PC-3 (cell line): Measurements from ENCODE around the gene PES1. TPM values are rescaled to one million over a fixed set of nuclear protein-coding genes. Genes with fewer than 3 reads are reported as not detected.

Experiments
- ATAC-seq: fragments of 200-7000 bp; cut with Tn5 transposase; 2 replicates; pipeline ENCODE4 v1.9.1; 2020; ENCODE audit warnings: mild to moderate bottlenecking, moderate library complexity
- BruUV-seq: library from RNA; stranded (reverse); fragments of 400-500 nt; replicated peaks from 2 replicates; lab custom pipeline; 2021; lab: Mats Ljungman, UMichigan
- CTCF ChIA-PET: fragments of 300-600 bp; sonication (Branson Sonifier 250); formaldehyde crosslinking; loops from one replicate; lab custom pipeline; 2022; ENCODE audit warnings: antibody characterized with exemption; lab: Charles Lee
- POLR2A ChIA-PET: fragments of 300-600 bp; sonication (Branson Sonifier 250); formaldehyde crosslinking; loops from one replicate; lab custom pipeline; 2022; ENCODE audit warnings: antibody characterized with exemption; ENCODE audit not compliant: unreplicated experiment; lab: Charles Lee
- DNase-seq: peaks from one replicate; pipeline ENCODE4 v3.0.0-alpha.2; 2015
- H2AFZ ChIP-seq: fragments of 300-600 bp; sonication (generic); 2 replicates; pipeline ENCODE4 v1.6.0; 2016; ENCODE audit warnings: antibody characterized with exemption, low read length
- H3F3A ChIP-seq: fragments of 300-600 bp; sonication (generic); one replicate; pipeline ENCODE4 v1.6.0; 2017; ENCODE audit warnings: antibody characterized with exemption, low read length, control low read depth, mild to moderate bottlenecking; ENCODE audit not compliant: unreplicated experiment
- H3K27ac ChIP-seq: fragments of 300-600 bp; sonication (generic); 2 replicates; pipeline ENCODE4 v1.5.1; 2016; ENCODE audit warnings: mild to moderate bottlenecking, low read length
- H3K27me3 ChIP-seq: fragments of 300-600 bp; sonication (generic); 2 replicates; pipeline ENCODE4 v1.6.1; 2016; ENCODE audit warnings: low read length, mixed read lengths
- H3K36me3 ChIP-seq: fragments of 300-600 bp; sonication (generic); 2 replicates; pipeline ENCODE4 v1.6.1; 2016; ENCODE audit warnings: low read depth, mixed run types, low read length, mixed read lengths
- H3K4me1 ChIP-seq: fragments of 300-600 bp; sonication (generic); 2 replicates; pipeline ENCODE4 v1.5.1; 2016; ENCODE audit warnings: low read length; ENCODE audit not compliant: insufficient read depth
- H3K4me2 ChIP-seq: fragments of 300-600 bp; sonication (generic); 2 replicates; pipeline ENCODE4 v1.6.0; 2016; ENCODE audit warnings: low read length
- H3K4me3 ChIP-seq: fragments of 300-600 bp; sonication (generic); 2 replicates; pipeline ENCODE4 v1.5.1; 2016; ENCODE audit warnings: mild to moderate bottlenecking, low read length, mixed read lengths
- H3K79me2 ChIP-seq: fragments of 300-600 bp; sonication (generic); 2 replicates; pipeline ENCODE4 v1.6.1; 2017; ENCODE audit warnings: low read length, mixed read lengths
- H3K9ac ChIP-seq: fragments of 300-600 bp; sonication (generic); 2 replicates; pipeline ENCODE4 v1.6.0; 2016; ENCODE audit warnings: mild to moderate bottlenecking, low read length
- H3K9me2 ChIP-seq: fragments of 300-600 bp; sonication (generic); replicated peaks from 2 replicates; pipeline ENCODE4 v1.6.1; 2016; ENCODE audit warnings: mixed run types, low read length, mixed read lengths
- H3K9me3 ChIP-seq: fragments of 300-600 bp; sonication (generic); 2 replicates; pipeline ENCODE4 v1.6.1; 2016; ENCODE audit warnings: low read length, mixed read lengths
- H4K20me1 ChIP-seq: fragments of 300-600 bp; sonication (generic); 2 replicates; pipeline ENCODE4 v1.6.1; 2016; ENCODE audit warnings: low read length, mixed read lengths
- CTCF ChIP-seq: fragments of 300-600 bp; sonication (generic); conservative IDR thresholded peaks from 2 replicates; pipeline ENCODE4 v1.5.1; 2017; ENCODE audit warnings: antibody characterized with exemption, low read depth, mild to moderate bottlenecking, low read length
- EZH2 ChIP-seq: fragments of 300-600 bp; sonication (generic); IDR thresholded peaks from one replicate; pipeline ENCODE4 v1.6.1; 2017; ENCODE audit warnings: antibody characterized with exemption, mild to moderate bottlenecking, low read length; ENCODE audit not compliant: unreplicated experiment
- EZH2phosphoT487 ChIP-seq: fragments of 300-600 bp; sonication (generic); IDR thresholded peaks from 2 replicates; pipeline ENCODE4 v1.6.1; 2018; ENCODE audit warnings: mild to moderate bottlenecking, antibody characterized with exemption, low read length, borderline replicate concordance
- intact Hi-C: fragments of 100-400 bp; cut with micrococcal nuclease; formaldehyde crosslinking; loops from 2 replicates; pipeline ENCODE4 v1.9.0; 2023
- total RNA-seq: library from RNA; depleted of rRNA; stranded (reverse); fragments of >200 nt; gene quantifications from 2 replicates; pipeline ENCODE4 v1.2.3, GENCODE V29; 2014

The PES1 gene
- total RNA-seq, 1 experiment from 2014 or later, result 105 TPM

- intact Hi-C loops, result no loop called here
- Histone ChIP-seq H3K9me3 (no peaks in the 10 kb centered on the region), H3K9me2 (no peaks in the 10 kb centered on the region), H3K4me1 (peaks cover 6% of the 10 kb centered on the region), H3K4me3 (no peak overlapping the region), H3K4me2 (no peak overlapping the region), H3K9ac (no peak overlapping the region), H3F3A (no peaks in the 10 kb centered on the region), H3K79me2 (no peaks in the 10 kb centered on the region), H3K27ac (no peak overlapping the region), H2AFZ (no peak overlapping the region), H4K20me1 (no peaks in the 10 kb centered on the region), H3K36me3 (no peaks in the 10 kb centered on the region), H3K27me3 (no peaks in the 10 kb centered on the region)
- TF ChIP-seq EZH2phosphoT487 (no peak), EZH2 (no peak), CTCF (no peak)
- ChIA-PET CTCF (no interaction called here), POLR2A (no interaction called here)
- DNase-seq (no peak), ATAC-seq (no peak)
- BruUV-seq, result no TSS peak
Observed at GRCh38 chr22:30614268-30614667, 22.6 kb upstream of the PES1 start.

- Histone ChIP-seq H3K4me3 (no peak overlapping the region), H3K9me2 (no peaks in the 10 kb centered on the region), H3K36me3 (no peaks in the 10 kb centered on the region), H3K27me3 (no peaks in the 10 kb centered on the region), H3K79me2 (no peaks in the 10 kb centered on the region), H2AFZ (no peak overlapping the region), H4K20me1 (no peaks in the 10 kb centered on the region), H3K4me2 (no peak overlapping the region), H3K27ac (no peak overlapping the region), H3K9ac (no peak overlapping the region), H3F3A (no peaks in the 10 kb centered on the region), H3K9me3 (no peaks in the 10 kb centered on the region), H3K4me1 (peaks cover 14% of the 10 kb centered on the region)
- ATAC-seq, result no peak
- intact Hi-C loops, result no loop called here
- no TSS peak for BruUV-seq
- POLR2A ChIA-PET, result no interaction called here
- no peak for DNase-seq
- CTCF ChIA-PET, result no interaction called here
- no peak for TF ChIP-seq EZH2phosphoT487
- TF ChIP-seq EZH2, result no peak
- no peak for TF ChIP-seq CTCF
Observed at GRCh38 chr22:30612789-30613188, 21.1 kb upstream of the PES1 start.

GRCh38 chr22:30611197-30611596 lies 19.5 kb upstream of the PES1 start:
- no peaks in the 10 kb centered on the region for H3K9me2 ChIP-seq
- no peaks in the 10 kb centered on the region for H3F3A ChIP-seq
- ChIA-PET POLR2A (no interaction called here), CTCF (no interaction called here)
- no peaks in the 10 kb centered on the region for H3K79me2 ChIP-seq
- H3K4me1 ChIP-seq, result peaks cover 26% of the 10 kb centered on the region
- no peak for DNase-seq
- no peaks in the 10 kb centered on the region for H3K36me3 ChIP-seq
- no TSS peak for BruUV-seq
- no peak overlapping the region for H3K4me2 ChIP-seq
- H3K9me3 ChIP-seq, result no peaks in the 10 kb centered on the region
- ATAC-seq, result no peak
- no peaks in the 10 kb centered on the region for H3K27me3 ChIP-seq
- TF ChIP-seq CTCF (no peak), EZH2 (no peak), EZH2phosphoT487 (no peak)
- no peak overlapping the region for H2AFZ ChIP-seq
- intact Hi-C loops, result no loop called here
- no peak overlapping the region for H3K9ac ChIP-seq
- no peak overlapping the region for H3K4me3 ChIP-seq
- H4K20me1 ChIP-seq, result no peaks in the 10 kb centered on the region
- no peak overlapping the region for H3K27ac ChIP-seq
